Smooth muscle cell (in vitro differentiated cells): Measurements from ENCODE around the gene PCCA. TPM values are rescaled to one million over a fixed set of nuclear protein-coding genes. Genes with fewer than 3 reads are reported as not detected.

Experiments used
- DNase-seq: peaks from one replicate; lab custom pipeline; 2025; ENCODE audit not compliant: unreplicated experiment; lab: John Stamatoyannopoulos, UW
- H2AFZ ChIP-seq: fragments of 200-600 bp; sonication (generic); 2 replicates; pipeline ENCODE4 v1.6.0; 2016; ENCODE audit warnings: antibody characterized with exemption, low read depth, mild to moderate bottlenecking
- H3F3A ChIP-seq: fragments of 200-600 bp; sonication (generic); 2 replicates; pipeline ENCODE4 v1.6.0; 2017; ENCODE audit warnings: antibody characterized with exemption, low read depth
- H3K27ac ChIP-seq: fragments of 200-600 bp; sonication (generic); 2 replicates; pipeline ENCODE4 v1.5.1; 2016; ENCODE audit warnings: low read depth, mild to moderate bottlenecking
- H3K27me3 ChIP-seq: fragments of 200-600 bp; sonication (generic); 2 replicates; pipeline ENCODE4 v1.6.1; 2016; ENCODE audit warnings: low read depth, mild to moderate bottlenecking
- H3K36me3 ChIP-seq: fragments of 200-600 bp; sonication (generic); 2 replicates; pipeline ENCODE4 v1.5.1; 2016; ENCODE audit warnings: low read depth
- H3K4me1 ChIP-seq: fragments of 200-600 bp; sonication (generic); 2 replicates; pipeline ENCODE4 v1.5.1; 2016; ENCODE audit warnings: low read depth
- H3K4me2 ChIP-seq: fragments of 200-600 bp; sonication (generic); 2 replicates; pipeline ENCODE4 v1.6.0; 2016; ENCODE audit warnings: mild to moderate bottlenecking
- H3K4me3 ChIP-seq: fragments of 200-600 bp; sonication (generic); 2 replicates; pipeline ENCODE4 v1.5.1; 2016; ENCODE audit warnings: mild to moderate bottlenecking
- H3K79me2 ChIP-seq: fragments of 200-600 bp; sonication (generic); 2 replicates; pipeline ENCODE4 v1.6.0; 2016; ENCODE audit warnings: low read depth, mild to moderate bottlenecking
- H3K9ac ChIP-seq: fragments of 200-600 bp; sonication (generic); 2 replicates; pipeline ENCODE4 v1.6.0; 2016; ENCODE audit warnings: low read depth
- H3K9me3 ChIP-seq: fragments of 200-600 bp; sonication (generic); replicated peaks from 2 replicates; pipeline ENCODE4 v1.5.1; 2016; ENCODE audit warnings: low read depth
- H4K20me1 ChIP-seq: fragments of 200-600 bp; sonication (generic); 2 replicates; pipeline ENCODE4 v1.6.0; 2016; ENCODE audit warnings: low read depth
- WGBS: methylation state at CpG from one replicate; pipeline ENCODE4 v1.1.7; 2016; ENCODE audit warnings: low lambda C conversion rate; 5-methylcytosine and 5-hydroxymethylcytosine counted together
- polyA plus RNA-seq: library from polyadenylated mRNA; unstranded; fragments of >200 nt; fragmentation: Nextera tagmentation; extraction: Ambion mirVana; gene quantifications from 2 replicates; pipeline ENCODE4 v1.2.1, GENCODE V29; 2016
- total RNA-seq: library from RNA; depleted of rRNA; stranded (reverse); fragments of >200 nt; gene quantifications from 2 replicates; pipeline ENCODE4 v1.2.3, GENCODE V29; 2014
- TF ChIP-seq, protein P1 (sequence below): fragments of 200-600 bp; sonication (generic); IDR thresholded peaks from 2 replicates; pipeline ENCODE4 v1.5.1; 2017; ENCODE audit warnings: borderline replicate concordance, mild to moderate bottlenecking, antibody characterized with exemption; ENCODE audit not compliant: insufficient read depth, poor library complexity, severe bottlenecking

Gene PCCA
- total and polyA plus RNA-seq, 2 experiments from 2014 or later = 19.6 to 24.7 TPM

DNA sequence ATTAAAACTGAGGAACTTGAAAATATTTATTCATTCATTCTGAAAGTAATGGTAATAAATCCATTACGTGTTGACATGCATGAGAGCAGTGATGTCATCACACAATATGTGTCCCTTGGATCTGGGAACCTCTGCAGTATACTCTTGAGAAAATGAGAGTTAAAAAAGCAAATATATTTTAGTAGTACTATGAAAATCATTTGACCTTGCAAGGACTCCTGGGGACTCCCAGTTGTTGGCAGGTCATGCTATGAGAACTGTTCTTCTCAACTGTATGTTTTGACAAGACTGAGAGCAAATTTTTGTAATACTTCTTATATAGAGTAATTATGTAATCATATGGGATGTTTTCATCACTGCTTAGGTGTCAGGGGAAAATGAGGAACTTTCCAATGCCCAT, 249.4 kb downstream of the PCCA start:
- Histone ChIP-seq H3K27me3 (no peaks in the 10 kb centered on the region), H3K27ac (no peak overlapping the region), H3K4me2 (no peak overlapping the region), H2AFZ (no peak overlapping the region), H3K4me1 (no peaks in the 10 kb centered on the region), H3K4me3 (no peak overlapping the region), H3K9ac (no peak overlapping the region), H4K20me1 (no peaks in the 10 kb centered on the region), H3K9me3 (peaks cover 7% of the 10 kb centered on the region), H3K36me3 (peaks cover 4% of the 10 kb centered on the region), H3K79me2 (no peaks in the 10 kb centered on the region), H3F3A (no peaks in the 10 kb centered on the region)
- DNase-seq = no peak
- TF ChIP-seq, protein P1, sequence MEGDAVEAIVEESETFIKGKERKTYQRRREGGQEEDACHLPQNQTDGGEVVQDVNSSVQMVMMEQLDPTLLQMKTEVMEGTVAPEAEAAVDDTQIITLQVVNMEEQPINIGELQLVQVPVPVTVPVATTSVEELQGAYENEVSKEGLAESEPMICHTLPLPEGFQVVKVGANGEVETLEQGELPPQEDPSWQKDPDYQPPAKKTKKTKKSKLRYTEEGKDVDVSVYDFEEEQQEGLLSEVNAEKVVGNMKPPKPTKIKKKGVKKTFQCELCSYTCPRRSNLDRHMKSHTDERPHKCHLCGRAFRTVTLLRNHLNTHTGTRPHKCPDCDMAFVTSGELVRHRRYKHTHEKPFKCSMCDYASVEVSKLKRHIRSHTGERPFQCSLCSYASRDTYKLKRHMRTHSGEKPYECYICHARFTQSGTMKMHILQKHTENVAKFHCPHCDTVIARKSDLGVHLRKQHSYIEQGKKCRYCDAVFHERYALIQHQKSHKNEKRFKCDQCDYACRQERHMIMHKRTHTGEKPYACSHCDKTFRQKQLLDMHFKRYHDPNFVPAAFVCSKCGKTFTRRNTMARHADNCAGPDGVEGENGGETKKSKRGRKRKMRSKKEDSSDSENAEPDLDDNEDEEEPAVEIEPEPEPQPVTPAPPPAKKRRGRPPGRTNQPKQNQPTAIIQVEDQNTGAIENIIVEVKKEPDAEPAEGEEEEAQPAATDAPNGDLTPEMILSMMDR = no peak
- WGBS = 100% methylated on average over 1 of the region's 1 CpG

DNA sequence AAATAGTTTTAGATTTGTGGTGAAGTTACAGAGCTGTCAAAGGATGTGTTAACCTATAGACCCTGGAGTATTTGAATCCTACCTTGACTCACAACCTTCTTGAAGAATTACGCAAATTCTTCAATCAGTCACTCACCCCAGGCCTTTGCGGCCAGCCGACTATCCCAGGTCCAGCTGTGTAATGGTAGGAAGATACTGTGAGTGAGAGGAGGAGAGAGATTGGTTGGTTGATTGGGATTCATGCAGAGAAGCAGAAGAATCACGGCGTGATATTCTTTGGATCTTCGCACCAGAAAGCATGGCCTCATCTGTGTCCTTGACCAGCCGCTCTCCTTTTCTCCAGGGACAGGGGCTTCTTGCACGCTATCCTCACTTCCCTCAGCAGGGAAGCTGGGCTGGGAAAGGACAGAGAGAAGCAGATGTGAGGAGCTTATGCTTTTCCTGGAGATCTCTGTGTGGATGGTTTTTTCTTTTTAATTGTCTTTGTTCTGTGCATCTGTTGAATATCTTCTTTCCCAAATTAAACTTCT, 250.6 kb downstream of the PCCA start:
- DNase-seq = no peak
- Histone ChIP-seq H3K9ac (no peak overlapping the region), H3F3A (no peaks in the 10 kb centered on the region), H3K36me3 (peaks cover 2% of the 10 kb centered on the region), H3K79me2 (no peaks in the 10 kb centered on the region), H3K4me2 (no peak overlapping the region), H3K4me1 (no peaks in the 10 kb centered on the region), H3K27me3 (no peaks in the 10 kb centered on the region), H2AFZ (no peak overlapping the region), H3K4me3 (no peak overlapping the region), H4K20me1 (no peaks in the 10 kb centered on the region), H3K9me3 (peaks cover 7% of the 10 kb centered on the region), H3K27ac (no peak overlapping the region)
- TF ChIP-seq, protein P1 = no peak
- 94% methylated on average over 8 of the region's 8 CpGs for WGBS

DNA sequence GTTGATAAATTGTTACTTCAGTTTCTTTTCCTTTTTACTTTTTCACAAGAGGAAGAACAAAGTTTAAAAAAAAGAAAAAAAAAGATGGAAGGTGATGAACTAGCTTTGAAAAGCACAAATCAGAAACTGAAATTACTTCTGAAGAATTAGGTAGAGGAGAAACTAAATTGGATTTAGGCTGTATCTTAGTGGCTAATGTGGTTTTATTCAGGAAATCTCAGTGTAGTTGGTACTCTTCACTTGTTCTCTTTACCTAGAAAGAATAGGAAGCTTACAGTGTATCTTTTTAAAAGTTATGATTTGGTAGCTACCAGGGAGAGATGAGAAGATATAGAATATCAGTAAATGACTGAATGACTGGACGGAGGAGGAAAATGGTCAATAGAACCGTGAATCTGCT, 252.0 kb downstream of the PCCA start:
- WGBS = 93% methylated on average over 2 of the region's 2 CpGs
- no peak overlapping the region for H3K27ac ChIP-seq
- H3K36me3 ChIP-seq = peaks cover 10% of the 10 kb centered on the region
- no peaks in the 10 kb centered on the region for H3F3A ChIP-seq
- H3K27me3 ChIP-seq = no peaks in the 10 kb centered on the region
- H3K9me3 ChIP-seq = no peaks in the 10 kb centered on the region
- H2AFZ ChIP-seq = no peak overlapping the region
- no peaks in the 10 kb centered on the region for H3K4me1 ChIP-seq
- H3K4me3 ChIP-seq = no peak overlapping the region
- H4K20me1 ChIP-seq = no peaks in the 10 kb centered on the region
- no peak overlapping the region for H3K4me2 ChIP-seq
- H3K79me2 ChIP-seq = no peaks in the 10 kb centered on the region
- no peak overlapping the region for H3K9ac ChIP-seq
- no peak for DNase-seq
- TF ChIP-seq, protein P1 = no peak

GRCh38 chr13:100341327-100341726, 252.4 kb downstream of the PCCA start:
- no peak overlapping the region for H2AFZ ChIP-seq
- no peak overlapping the region for H3K27ac ChIP-seq
- H3K27me3 ChIP-seq = no peaks in the 10 kb centered on the region
- TF ChIP-seq, protein P1 = no peak
- no peaks in the 10 kb centered on the region for H3K4me1 ChIP-seq
- H3K36me3 ChIP-seq = peaks cover 15% of the 10 kb centered on the region
- no peak overlapping the region for H3K4me2 ChIP-seq
- H3K79me2 ChIP-seq = no peaks in the 10 kb centered on the region
- H3K9me3 ChIP-seq = no peaks in the 10 kb centered on the region
- no peak overlapping the region for H3K9ac ChIP-seq
- no peaks in the 10 kb centered on the region for H4K20me1 ChIP-seq
- H3K4me3 ChIP-seq = no peak overlapping the region
- DNase-seq = no peak
- H3F3A ChIP-seq = no peaks in the 10 kb centered on the region
- 99% methylated on average over 6 of the region's 6 CpGs for WGBS
